ENCODE results near the gene NCR1.
"Not testable (repeated sequence)": the region's sequence is repeated elsewhere in the genome, so short reads cannot be mapped to it uniquely, and the experiment has no call there.

NCR1 gene, protein sequence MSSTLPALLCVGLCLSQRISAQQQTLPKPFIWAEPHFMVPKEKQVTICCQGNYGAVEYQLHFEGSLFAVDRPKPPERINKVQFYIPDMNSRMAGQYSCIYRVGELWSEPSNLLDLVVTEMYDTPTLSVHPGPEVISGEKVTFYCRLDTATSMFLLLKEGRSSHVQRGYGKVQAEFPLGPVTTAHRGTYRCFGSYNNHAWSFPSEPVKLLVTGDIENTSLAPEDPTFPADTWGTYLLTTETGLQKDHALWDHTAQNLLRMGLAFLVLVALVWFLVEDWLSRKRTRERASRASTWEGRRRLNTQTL

DNA sequence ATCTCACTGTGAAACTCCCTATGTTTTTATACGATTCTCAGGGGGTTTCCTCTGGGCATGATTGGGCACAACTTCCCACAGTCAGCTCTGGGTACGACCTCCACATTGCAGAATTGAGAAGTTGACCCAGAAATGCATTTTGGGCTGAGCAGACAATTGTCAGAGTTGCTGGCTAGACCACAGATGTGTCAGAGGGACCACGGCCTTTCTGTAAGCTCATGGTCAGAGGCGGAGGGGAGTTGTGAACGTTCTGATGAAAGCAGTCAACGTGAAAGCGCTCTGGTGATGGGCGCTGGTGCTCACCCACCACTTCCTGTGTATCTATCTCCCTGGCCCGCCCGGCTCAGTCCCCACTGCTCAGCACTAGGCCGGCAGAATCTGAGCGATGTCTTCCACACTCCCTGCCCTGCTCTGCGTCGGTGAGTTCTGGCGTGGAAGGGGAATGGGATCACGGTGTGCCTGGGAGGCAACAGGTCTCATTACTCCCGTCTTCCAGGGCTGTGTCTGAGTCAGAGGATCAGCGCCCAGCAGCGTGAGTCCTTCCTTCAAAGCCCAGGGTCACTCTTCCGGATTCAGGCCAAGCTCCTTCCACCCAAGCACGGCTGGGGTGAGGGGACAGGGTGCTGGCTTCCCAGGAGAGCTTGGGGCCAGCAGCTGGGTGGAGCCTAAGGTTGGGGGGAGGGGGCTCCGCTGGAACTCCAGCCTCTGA, at the start of gene NCR1:
NCR1 (plus strand) TSS at position 346 of the 709 bp plus-strand sequence; CDS start at position 386, 40 bp downstream.
- no peak for DNase-seq (ENCODE audit: extremely low read depth in 1 of 2, low read depth in 1 of 2)

DNA sequence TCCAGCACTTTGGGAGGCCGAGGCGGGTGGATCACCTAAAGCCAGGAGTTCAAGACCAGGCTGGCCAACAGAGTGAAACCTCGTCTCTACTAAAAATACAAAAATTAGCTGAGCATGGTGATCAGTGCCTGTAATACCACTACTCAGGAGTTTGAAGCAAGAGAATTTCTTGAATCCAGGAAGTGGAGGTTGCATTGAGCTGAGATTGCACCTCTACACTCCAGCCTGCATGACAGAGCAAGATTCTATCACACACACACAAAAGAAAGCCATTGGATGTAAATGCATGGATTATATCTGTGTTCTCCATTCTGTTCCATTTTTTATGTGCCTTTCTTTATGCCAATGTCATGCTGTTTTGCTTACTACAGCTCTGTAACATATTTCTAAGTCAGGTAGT, 47.5 kb upstream of the NCR1 start:
- DNase-seq (ENCODE audit: extremely low read depth in 1 of 2, low read depth in 1 of 2) = not testable (repeated sequence)

DNA sequence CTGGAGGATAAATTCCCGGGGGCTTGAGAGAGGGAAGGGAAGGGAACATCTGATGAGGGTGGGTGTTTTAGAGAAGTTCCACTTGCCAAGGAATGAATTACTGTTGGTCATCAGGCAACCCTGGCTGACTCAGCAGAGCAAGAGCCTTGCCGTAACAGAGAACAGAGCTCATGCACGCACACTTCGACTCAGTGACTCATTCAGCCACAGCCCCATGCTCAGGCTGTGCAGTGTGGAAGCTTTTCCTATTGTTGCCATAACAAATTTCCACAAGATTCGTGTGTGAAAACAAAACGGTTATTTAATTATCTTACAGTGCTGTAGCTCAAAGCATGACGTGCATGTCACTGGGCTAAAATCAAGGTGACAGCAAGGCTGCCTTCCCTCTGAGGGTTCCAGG, 46.5 kb upstream of the NCR1 start:
- not testable (repeated sequence) for DNase-seq (ENCODE audit: extremely low read depth in 1 of 2, low read depth in 1 of 2)

DNA sequence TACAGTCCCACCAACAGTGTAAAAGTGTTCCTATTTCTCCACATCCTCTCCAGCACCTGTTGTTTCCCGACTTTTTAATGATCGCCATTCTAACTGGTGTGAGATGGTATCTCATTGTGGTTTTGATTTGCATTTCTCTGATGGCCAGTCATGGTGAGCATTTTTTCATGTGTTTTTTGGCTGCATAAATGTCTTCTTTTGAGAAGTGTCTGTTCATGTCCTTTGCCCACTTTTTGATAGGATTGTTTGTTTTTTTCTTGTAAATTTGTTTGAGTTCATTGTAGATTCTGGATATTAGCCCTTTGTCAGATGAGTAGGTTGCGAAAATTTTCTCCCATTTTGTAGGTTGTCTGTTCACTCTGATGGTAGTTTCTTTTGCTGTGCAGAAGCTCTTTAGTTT, 42.5 kb upstream of the NCR1 start:
- not testable (repeated sequence) for DNase-seq (ENCODE audit: extremely low read depth in 1 of 2, low read depth in 1 of 2)

DNA sequence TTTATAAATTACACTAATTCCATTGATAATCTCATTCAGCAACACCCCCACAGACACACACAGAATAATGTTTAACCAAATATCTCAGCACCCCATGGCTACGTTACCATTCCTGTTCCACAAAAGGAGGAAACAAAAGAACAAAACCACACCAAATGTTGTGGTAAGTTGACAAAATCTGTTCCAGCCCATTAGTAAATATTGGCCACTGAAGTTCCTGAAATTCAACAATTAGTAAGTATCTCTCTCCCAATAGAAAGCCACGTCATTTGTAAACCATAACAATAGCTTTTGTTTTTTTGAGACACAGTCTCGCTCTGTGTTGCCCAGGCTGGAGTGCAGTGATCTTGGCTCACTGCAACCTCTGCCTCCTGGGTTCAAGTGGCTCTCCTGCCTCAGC, 34.3 kb upstream of the NCR1 start:
- no peak for DNase-seq (ENCODE audit: extremely low read depth in 1 of 2, low read depth in 1 of 2)

DNA sequence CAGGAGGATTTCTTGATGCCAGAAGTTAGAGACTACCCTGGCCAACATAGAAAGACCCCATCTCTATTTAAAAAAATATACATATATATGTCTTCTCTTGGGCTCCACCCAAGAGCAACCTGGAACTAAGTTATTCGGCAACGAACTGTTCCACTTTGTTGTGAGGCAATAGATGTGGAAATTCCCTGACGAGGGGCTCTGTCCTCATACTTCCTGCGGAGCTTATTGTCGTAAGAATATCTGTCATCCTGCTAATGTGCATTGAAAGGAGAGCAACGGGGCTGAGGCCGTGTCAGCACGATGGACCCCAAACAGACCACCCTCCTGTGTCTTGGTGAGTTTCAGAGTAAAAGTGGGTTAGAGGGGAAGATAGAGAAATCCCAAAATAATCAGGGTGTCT, 32.0 kb upstream of the NCR1 start, which contains the start of gene FCAR:
FCAR (plus strand) TSS at position 246 of the 400 bp plus-strand sequence; CDS start at position 301, 55 bp downstream.
- no peak for DNase-seq (ENCODE audit: extremely low read depth in 1 of 2, low read depth in 1 of 2)

DNA sequence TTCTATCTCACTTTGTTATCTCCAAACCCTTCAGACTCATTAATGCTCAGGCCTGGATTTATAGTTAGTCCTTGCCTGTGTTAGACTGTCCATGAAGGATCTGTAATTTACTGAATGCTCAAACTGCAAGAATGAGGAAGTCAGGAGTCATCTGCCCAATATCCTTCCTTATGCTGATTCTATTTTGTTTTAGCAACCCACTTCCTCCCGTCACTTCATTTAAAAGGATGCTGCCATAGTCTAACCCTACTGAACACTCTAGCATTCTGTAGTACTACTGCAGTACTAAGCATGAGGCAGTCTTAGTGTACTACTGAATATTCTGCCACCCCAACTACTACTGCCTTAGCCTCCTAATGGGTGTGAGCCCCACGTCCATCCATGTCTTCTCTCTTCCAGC, 30.4 kb upstream of the NCR1 start:
- no peak for DNase-seq (ENCODE audit: extremely low read depth in 1 of 2, low read depth in 1 of 2)

DNA sequence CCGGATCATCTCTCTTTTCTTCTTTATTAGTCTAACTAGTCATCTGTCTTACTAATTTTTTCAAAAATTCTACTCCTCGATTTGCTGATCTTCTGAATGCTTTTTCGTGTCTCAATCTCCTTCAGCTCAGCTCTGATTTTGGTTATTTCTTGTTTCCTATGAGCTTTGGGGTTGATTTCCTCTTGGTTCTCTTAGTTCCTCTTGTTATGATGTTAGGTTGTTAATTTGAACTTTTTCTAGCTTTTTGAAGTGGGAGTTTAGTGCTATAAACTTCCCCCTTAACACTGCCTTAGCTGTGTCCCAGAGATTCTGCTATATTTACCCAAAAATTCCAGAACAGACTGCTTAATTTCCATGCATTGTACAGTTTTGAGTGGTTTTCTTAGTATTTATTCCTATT, 28.5 kb upstream of the NCR1 start:
- no peak for DNase-seq (ENCODE audit: extremely low read depth in 1 of 2, low read depth in 1 of 2)

DNA sequence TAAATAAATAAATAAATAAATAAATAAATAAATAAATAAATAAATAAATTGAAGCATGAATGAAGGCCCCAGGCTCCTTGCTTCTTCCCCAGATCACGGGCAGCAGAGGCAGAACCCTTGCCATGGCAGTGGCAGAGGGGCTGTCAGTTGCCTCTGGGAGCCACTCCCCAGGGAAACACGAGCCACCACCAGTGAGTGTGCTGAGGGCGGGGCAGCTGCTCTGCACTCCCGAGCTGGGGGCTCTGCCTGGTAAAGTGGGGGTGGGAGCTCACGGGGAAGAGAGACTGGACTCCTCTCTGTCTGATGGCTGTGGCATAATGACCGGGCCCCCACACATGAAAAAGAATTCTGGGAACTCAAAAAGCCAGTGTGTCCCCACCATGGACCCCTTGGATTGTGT, 24.1 kb upstream of the NCR1 start:
- no peak for DNase-seq (ENCODE audit: extremely low read depth in 1 of 2, low read depth in 1 of 2)

DNA sequence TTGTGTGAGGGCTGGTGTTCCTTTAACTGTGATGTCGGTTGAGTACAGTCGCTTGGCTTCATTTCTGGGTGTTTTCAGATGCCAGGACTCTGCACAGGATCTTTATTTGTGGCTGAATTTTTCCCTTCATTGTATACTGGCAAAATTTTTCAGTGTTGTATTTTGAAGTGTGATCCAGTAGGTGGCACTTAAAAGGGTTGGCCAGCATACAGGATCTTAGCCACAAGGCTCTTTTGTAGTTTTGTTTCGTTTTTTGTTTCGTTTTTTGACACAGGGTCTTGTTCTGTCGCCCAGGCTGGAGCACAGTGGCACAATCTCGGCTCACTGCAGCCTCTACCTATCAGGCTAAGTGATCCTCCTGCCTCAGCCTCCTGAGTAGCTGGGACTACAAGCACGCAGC, 23.2 kb upstream of the NCR1 start:
- no peak for DNase-seq (ENCODE audit: extremely low read depth in 1 of 2, low read depth in 1 of 2)

DNA sequence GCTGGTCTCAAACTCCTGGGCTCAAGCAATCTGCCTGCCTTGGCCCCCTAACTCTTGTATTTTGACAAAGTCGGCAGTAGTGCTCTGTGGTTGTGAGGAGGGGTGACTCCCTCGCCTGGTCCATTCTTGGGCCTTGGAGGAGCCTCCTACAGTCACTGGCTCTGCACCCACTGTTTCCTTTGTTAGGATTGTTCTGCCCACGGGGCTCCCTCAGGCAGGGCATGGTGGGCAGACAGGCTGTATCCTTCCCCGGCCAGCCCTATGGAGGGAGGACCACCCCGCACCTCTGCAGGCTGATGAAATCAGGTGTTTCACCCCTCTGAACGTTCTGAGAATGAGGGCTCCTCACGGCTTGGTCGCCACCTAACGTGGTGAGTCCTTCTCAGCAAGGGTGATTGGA, 22.7 kb upstream of the NCR1 start:
- no peak for DNase-seq (ENCODE audit: extremely low read depth in 1 of 2, low read depth in 1 of 2)

DNA sequence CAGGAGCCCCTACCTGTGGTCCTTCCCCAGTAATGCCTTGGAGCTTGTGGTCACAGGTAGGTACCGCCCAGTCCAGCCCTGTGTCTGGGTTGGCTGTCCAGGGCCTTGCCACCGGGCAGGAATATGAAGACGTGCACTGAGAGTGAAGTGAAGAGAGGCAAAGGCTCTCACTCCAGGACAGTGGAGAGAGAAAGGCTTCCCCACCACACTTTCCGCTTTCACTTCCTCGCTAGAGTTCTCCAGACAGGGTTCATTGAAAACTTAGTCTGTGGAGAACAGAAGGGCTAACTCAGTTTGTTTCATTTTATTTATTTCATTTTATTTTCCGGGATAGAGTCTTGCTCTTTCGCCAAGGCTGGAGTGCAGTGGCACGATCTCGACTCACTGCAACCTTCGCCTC, 17.7 kb upstream of the NCR1 start:
- no peak for DNase-seq (ENCODE audit: extremely low read depth in 1 of 2, low read depth in 1 of 2)

DNA sequence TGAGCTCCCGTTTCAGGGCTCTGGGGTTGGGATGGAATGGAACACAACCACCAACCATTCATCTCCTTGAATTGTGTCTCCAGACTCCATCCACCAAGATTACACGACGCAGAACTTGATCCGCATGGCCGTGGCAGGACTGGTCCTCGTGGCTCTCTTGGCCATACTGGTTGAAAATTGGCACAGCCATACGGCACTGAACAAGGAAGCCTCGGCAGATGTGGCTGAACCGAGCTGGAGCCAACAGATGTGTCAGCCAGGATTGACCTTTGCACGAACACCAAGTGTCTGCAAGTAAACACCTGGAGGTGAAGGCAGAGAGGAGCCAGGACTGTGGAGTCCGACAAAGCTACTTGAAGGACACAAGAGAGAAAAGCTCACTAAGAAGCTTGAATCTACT, 16.4 kb upstream of the NCR1 start:
- no peak for DNase-seq (ENCODE audit: extremely low read depth in 1 of 2, low read depth in 1 of 2)

DNA sequence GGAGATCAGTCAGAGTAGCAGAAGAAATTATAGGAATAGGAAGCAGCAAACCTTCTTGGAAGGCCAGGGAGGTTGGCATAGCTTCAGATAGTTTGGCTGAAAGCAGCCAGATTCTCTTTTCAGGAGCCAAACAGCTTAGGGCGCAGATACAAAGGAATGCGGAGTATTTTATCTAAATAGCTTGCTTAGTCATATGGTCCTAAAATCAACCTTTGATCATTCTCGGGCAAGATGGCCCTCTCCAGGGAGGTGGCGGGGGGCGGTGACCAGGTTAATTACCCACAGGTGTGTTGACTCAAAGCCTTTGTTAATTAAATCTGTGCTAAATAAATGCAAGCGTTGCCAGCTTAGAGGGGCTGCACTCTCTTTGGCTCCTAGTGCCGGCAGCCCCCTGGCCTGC, 12.5 kb upstream of the NCR1 start:
- no peak for DNase-seq (ENCODE audit: extremely low read depth in 1 of 2, low read depth in 1 of 2)

DNA sequence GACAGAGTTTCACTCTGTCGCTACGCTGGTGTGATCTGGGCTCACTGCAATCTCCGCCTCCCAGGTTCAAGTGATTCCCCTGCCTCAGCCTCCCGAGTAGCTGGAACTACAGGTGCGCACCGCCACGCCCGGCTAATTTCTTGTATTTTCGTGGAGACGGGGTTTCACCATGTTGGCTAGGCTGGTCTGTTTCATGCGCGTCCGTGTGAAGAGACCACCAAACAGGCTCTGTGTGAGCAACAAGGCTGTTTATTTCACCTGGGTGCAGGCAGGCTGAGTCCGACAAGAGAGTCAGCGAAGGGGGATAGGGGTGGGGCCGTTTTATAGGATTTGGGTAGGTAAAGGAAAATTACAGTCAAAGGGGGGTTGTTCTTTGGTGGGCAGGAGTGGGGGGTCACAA, 11.8 kb upstream of the NCR1 start:
- not testable (repeated sequence) for DNase-seq (ENCODE audit: extremely low read depth in 1 of 2, low read depth in 1 of 2)

DNA sequence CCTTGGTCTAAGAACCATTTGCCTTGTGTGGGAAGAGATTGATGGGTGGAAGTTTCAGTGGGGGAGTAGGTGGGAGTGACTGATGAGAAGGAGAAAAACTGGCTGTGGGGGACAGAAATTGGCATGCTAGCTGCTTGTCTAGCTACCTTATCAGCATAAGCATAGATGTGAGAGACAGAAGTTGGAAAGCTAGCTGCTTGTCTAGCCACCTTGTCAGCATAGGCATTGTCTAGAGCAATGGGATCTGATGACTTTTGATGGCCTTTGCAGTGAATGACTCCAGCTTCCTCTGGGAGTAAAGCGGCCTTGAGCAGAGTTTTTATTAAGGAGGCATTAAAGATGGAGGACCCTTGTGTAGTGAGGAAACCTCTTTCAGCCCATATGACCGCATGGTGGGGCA, 9.9 kb upstream of the NCR1 start:
- no peak for DNase-seq (ENCODE audit: extremely low read depth in 1 of 2, low read depth in 1 of 2)

DNA sequence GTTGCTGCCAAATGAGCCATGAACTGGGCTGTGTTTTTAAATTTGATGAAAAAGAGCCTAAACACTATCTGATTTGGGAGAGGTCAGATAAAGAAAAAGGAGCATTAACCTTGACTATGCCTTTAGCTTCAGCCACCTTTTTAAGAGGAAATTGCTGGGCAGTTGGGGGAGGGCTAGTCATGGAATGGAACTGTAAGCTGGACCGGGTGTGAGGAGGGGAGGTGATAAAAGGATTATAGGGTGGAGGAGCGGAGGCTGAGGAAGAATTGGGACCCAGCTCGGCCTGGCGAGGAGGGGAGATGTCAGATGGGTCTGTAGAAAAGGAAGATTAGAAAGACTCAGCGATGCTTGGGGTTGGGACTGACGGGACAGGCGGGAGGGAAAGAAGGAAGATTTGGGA, 7.3 kb upstream of the NCR1 start:
- not testable (repeated sequence) for DNase-seq (ENCODE audit: extremely low read depth in 1 of 2, low read depth in 1 of 2)

DNA sequence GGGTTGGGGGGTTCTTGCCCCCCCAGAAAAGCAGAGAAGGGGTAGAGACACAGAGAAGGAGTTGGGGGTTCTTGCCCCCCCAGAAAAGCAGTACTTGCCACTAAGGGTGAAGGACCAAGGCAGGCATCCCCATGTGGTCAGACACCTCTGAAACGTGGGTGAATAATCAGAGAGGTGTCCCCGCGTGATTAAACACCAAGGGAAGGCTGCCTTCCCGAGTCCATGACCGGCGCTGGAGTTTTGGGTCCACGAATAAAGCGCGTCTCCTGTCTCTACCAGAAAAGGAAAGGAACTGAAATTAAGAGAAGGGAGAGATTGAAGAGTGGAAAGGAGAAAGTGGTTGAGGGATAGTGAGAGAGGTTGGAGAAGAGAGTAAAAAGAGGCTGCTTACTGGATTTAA, 6.3 kb upstream of the NCR1 start:
- DNase-seq (ENCODE audit: extremely low read depth in 1 of 2, low read depth in 1 of 2) = not testable (repeated sequence)

DNA sequence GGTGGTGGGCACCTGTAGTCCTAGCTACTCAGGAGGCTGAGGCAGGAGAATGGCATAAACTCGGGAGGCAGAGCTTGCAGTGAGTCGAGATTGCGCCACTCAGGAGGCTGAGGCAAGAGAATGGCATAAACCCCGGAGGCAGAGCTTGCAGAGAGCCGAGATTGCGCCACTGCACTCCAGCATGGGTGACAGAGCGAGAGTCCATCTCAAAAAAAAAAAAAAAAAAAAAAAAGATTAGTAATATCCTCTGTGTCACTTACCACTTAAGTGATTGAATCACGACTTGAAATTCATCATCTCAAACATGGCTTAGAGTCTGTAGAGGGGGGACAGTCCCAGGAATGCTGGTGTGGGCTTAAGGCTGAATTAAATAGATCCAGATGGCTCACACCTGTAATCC, 4.8 kb upstream of the NCR1 start:
- not testable (repeated sequence) for DNase-seq (ENCODE audit: extremely low read depth in 1 of 2, low read depth in 1 of 2)

DNA sequence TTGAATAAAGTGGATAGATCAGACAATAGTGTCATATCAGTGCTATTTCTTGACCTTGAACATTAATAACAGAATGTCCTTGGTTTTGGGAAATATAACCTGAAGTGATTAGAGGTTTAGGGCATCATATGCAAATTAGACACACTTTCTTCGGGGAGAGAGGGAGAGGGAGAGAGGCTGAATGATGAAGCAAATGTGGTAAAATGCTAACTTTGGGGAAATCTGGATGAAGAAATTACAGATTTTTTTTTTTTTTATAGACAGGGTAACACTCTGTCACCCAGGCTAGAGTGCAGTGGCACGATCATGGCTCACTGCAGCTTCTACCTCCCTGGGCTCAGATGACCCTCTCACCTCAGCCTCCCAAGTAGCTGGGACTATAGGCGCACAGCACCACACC, 3.9 kb upstream of the NCR1 start:
- no peak for DNase-seq (ENCODE audit: extremely low read depth in 1 of 2, low read depth in 1 of 2)

DNA sequence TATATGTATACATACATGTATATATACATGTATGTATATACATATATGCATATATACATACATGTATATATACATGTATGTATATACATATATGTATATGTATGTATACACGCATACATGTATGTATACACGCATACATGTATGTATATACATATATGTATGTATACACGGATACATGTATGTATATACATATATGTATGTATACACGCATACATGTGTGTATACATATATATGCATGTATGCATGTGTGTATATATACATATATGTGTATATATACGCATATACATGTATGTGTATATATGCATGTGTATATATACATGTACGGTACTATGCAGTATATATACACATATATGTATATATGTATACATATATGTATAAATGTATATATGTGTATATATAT, 2.6 kb upstream of the NCR1 start:
- no peak for DNase-seq (ENCODE audit: extremely low read depth in 1 of 2, low read depth in 1 of 2)

DNA sequence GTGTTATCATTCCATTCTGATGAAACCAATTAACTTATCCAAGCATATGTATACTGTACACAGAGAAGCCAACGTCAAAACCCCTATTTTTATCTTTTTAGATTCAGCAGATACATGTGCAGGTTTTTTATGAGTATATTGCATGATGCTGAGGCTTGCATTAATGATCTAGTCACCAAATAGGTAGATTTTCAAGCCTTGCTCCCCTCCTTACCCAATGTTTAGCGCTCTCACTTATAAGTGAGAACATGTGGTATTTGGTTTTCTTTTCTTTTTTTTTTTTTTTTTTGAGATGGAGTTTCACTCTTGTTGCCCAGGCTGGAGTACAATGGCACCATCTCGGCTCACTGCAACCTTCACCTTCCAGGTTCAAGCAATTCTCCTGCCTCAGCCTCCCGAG, 1.7 kb upstream of the NCR1 start:
- DNase-seq (ENCODE audit: extremely low read depth in 1 of 2, low read depth in 1 of 2) = not testable (repeated sequence)

DNA sequence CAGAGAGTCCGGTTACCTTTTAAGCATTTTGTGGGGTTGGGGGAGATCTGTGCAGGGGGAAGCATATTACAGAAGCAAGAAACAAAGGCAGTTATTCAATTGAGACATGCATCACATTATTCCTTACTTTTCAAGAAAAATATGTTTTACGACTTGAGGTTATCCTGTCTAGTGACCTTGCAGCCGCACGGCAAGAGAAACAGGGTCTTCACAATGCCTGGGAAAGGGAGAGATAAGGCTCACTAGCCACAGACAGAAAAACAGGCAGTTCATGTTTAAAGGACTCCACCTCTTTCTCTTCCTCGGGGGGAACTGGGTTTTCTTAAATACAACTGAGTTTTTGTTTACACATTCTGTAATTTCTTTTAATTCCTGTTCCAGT, 536 bp upstream of the NCR1 start:
- no peak for DNase-seq (ENCODE audit: extremely low read depth in 1 of 2, low read depth in 1 of 2)

Data from stimulated activated CD8-positive, alpha-beta memory T cell treated with anti-CD3 and anti-CD28 coated beads, Interleukin-7, amount 100 ng/mL, for 48 hours (primary cell).